H9 (cell line): Measurements from ENCODE around the gene HCRTR1. TPM values are rescaled to one million over a fixed set of nuclear protein-coding genes. Genes with fewer than 3 reads are reported as not detected.

ENCODE experiments used
- DNase-seq: peaks from one replicate; pipeline ENCODE4 v3.0.0-alpha.2; 2017
- H2AFZ ChIP-seq: one replicate; pipeline ENCODE4 v1.6.1; 2013; ENCODE audit warnings: mild to moderate bottlenecking, low read length, control low read depth, moderate library complexity
- H2AK5ac ChIP-seq: 2 replicates; pipeline ENCODE4 v1.6.1; 2013; ENCODE audit warnings: low read length, control low read depth, mixed read lengths; ENCODE audit not compliant: insufficient read length
- H2BK120ac ChIP-seq: one replicate; pipeline ENCODE4 v1.6.1; 2013; ENCODE audit warnings: low read depth, mild to moderate bottlenecking, low read length, control low read depth, inconsistent platforms; ENCODE audit not compliant: poor library complexity, severe bottlenecking
- H2BK12ac ChIP-seq: 2 replicates; pipeline ENCODE4 v1.6.1; 2013; ENCODE audit warnings: low read length, control low read depth, mixed read lengths, low read depth; ENCODE audit not compliant: insufficient read length
- H2BK15ac ChIP-seq: 2 replicates; pipeline ENCODE4 v1.6.1; 2013; ENCODE audit warnings: low read depth, low read length, control low read depth
- H2BK20ac ChIP-seq: one replicate; pipeline ENCODE4 v1.6.1; 2013; ENCODE audit warnings: low read depth, mild to moderate bottlenecking, low read length, control low read depth, inconsistent platforms; ENCODE audit not compliant: poor library complexity, severe bottlenecking
- H2BK5ac ChIP-seq: 2 replicates; pipeline ENCODE4 v1.6.1; 2013; ENCODE audit warnings: low read length, control low read depth, mixed read lengths; ENCODE audit not compliant: insufficient read length
- H3K14ac ChIP-seq: 2 replicates; pipeline ENCODE4 v1.6.1; 2013; ENCODE audit warnings: low read length, control low read depth; ENCODE audit not compliant: insufficient read depth
- H3K18ac ChIP-seq: 2 replicates; pipeline ENCODE4 v1.6.1; 2013; ENCODE audit warnings: low read depth, mild to moderate bottlenecking, mixed read lengths, low read length, control low read depth; ENCODE audit not compliant: insufficient read length
- H3K23ac ChIP-seq: 2 replicates; pipeline ENCODE4 v1.6.1; 2013; ENCODE audit warnings: low read length, control low read depth, mixed read lengths, low read depth; ENCODE audit not compliant: insufficient read length
- H3K23me2 ChIP-seq: 2 replicates; pipeline ENCODE4 v1.6.1; 2013; ENCODE audit warnings: low read depth, mild to moderate bottlenecking, mixed read lengths, low read length, control low read depth; ENCODE audit not compliant: insufficient read length, poor library complexity, severe bottlenecking
- H3K27ac ChIP-seq: 2 replicates; pipeline ENCODE4 v1.5.1; 2013; ENCODE audit warnings: low read length, control low read depth, mixed read lengths, low read depth; ENCODE audit not compliant: insufficient read length
- H3K27me3 ChIP-seq: 2 replicates; pipeline ENCODE4 v1.6.1; 2013; ENCODE audit warnings: low read length, control low read depth, inconsistent platforms; ENCODE audit not compliant: insufficient read depth
- H3K4ac ChIP-seq: 2 replicates; pipeline ENCODE4 v1.6.1; 2013; ENCODE audit warnings: low read depth, mild to moderate bottlenecking, control low read depth, inconsistent platforms, low read length, moderate library complexity
- H3K4me1 ChIP-seq: 2 replicates; pipeline ENCODE4 v1.6.1; 2013; ENCODE audit warnings: low read length, control low read depth, inconsistent platforms; ENCODE audit not compliant: insufficient read depth
- H3K4me2 ChIP-seq: 2 replicates; pipeline ENCODE4 v1.6.1; 2013; ENCODE audit warnings: low read length, control low read depth, mixed read lengths; ENCODE audit not compliant: insufficient read length, insufficient read depth
- H3K56ac ChIP-seq: 2 replicates; pipeline ENCODE4 v1.6.1; 2013; ENCODE audit warnings: low read depth, mild to moderate bottlenecking, mixed read lengths, low read length, control low read depth; ENCODE audit not compliant: insufficient read length
- H3K79me1 ChIP-seq: 2 replicates; pipeline ENCODE4 v1.6.1; 2013; ENCODE audit warnings: low read depth, mild to moderate bottlenecking, moderate library complexity, low read length, control low read depth, inconsistent platforms; ENCODE audit not compliant: insufficient read depth, poor library complexity, severe bottlenecking
- H3K79me2 ChIP-seq: 2 replicates; pipeline ENCODE4 v1.6.1; 2013; ENCODE audit warnings: low read length, control low read depth, inconsistent platforms; ENCODE audit not compliant: insufficient read depth
- H3K9ac ChIP-seq: 2 replicates; pipeline ENCODE4 v1.6.1; 2013; ENCODE audit warnings: low read length, control low read depth, mixed read lengths; ENCODE audit not compliant: insufficient read length; ENCODE audit errors: extremely low read depth
- H3K9me3 ChIP-seq: one replicate; pipeline ENCODE4 v1.6.1; 2013; ENCODE audit warnings: low read depth, low read length, inconsistent platforms; ENCODE audit not compliant: control insufficient read depth
- H3T11ph ChIP-seq: one replicate; pipeline ENCODE4 v1.6.1; 2013; ENCODE audit warnings: mild to moderate bottlenecking, low read length, control low read depth, inconsistent platforms
- H4K20me1 ChIP-seq: one replicate; pipeline ENCODE4 v1.6.1; 2013; ENCODE audit not compliant: control insufficient read depth, insufficient read length, insufficient read depth
- H4K5ac ChIP-seq: 2 replicates; pipeline ENCODE4 v1.6.1; 2013; ENCODE audit warnings: low read depth, mild to moderate bottlenecking, mixed read lengths, low read length, control low read depth; ENCODE audit not compliant: insufficient read length
- H4K8ac ChIP-seq: replicated peaks from 2 replicates; pipeline ENCODE4 v1.6.1; 2013; ENCODE audit warnings: low read length, control low read depth, mixed read lengths, low read depth; ENCODE audit not compliant: insufficient read length
- H4K91ac ChIP-seq: 2 replicates; pipeline ENCODE4 v1.6.1; 2013; ENCODE audit warnings: low read depth, mild to moderate bottlenecking, moderate library complexity, mixed read lengths, low read length, control low read depth; ENCODE audit not compliant: insufficient read length
- H3K27ac Mint-ChIP-seq, 3 experiments: 2 replicates in 2 of 3; 3 replicates in 1 of 3; pipeline ENCODE4 v1.8.0; 2020 to 2021; ENCODE audit warnings: mixed read lengths in 3 of 3, mild to moderate bottlenecking in 1 of 3, moderate library complexity in 1 of 3
- H3K27me3 Mint-ChIP-seq: 2 replicates; pipeline ENCODE4 v1.8.0; 2021; ENCODE audit warnings: low read depth, mild to moderate bottlenecking, moderate library complexity, mixed read lengths
- H3K36me3 Mint-ChIP-seq, 3 experiments: 2 replicates in 2 of 3; 3 replicates in 1 of 3; pipeline ENCODE4 v1.8.0; 2020 to 2021; ENCODE audit warnings: low read depth in 3 of 3, mixed read lengths in 3 of 3; ENCODE audit not compliant: insufficient read depth in 1 of 3
- H3K4me1 Mint-ChIP-seq, 2 experiments: 2 replicates each; pipeline ENCODE4 v1.8.0; 2020; ENCODE audit warnings: mixed read lengths in 2 of 2
- H3K4me3 Mint-ChIP-seq, 2 experiments: 2 replicates in 1 of 2; 3 replicates in 1 of 2; pipeline ENCODE4 v1.8.0; 2020 to 2021; ENCODE audit warnings: mild to moderate bottlenecking in 2 of 2, mixed read lengths in 2 of 2, moderate library complexity in 1 of 2
- H3K9me3 Mint-ChIP-seq, 2 experiments: 2 replicates in 1 of 2; 3 replicates in 1 of 2; pipeline ENCODE4 v1.8.0; 2020; ENCODE audit warnings: mild to moderate bottlenecking in 2 of 2, mixed read lengths in 2 of 2, moderate library complexity in 1 of 2
- WGBS: extraction: QIAGEN DNeasy Blood & Tissue Kit; methylation state at CpG from one replicate; pipeline ENCODE4 v1.1.7; 2013; ENCODE audit warnings: missing lambda C conversion rate, low lambda C conversion rate, mixed read lengths; ENCODE audit not compliant: insufficient read length; ENCODE audit errors: extremely low coverage; 5-methylcytosine and 5-hydroxymethylcytosine counted together
- total RNA-seq: library from RNA; stranded (reverse); gene quantifications from 2 replicates; pipeline ENCODE4 v1.2.1, GENCODE V29; 2021
- TF ChIP-seq, protein P1 (sequence below): fragments of 200-600 bp; sonication (generic); conservative IDR thresholded peaks from 3 replicates; pipeline ENCODE4 v1.8.0; 2021; ENCODE audit warnings: antibody characterized with exemption, mild to moderate bottlenecking

HCRTR1 gene
- total RNA-seq, 1 experiment from 2014 or later: not detected

DNA sequence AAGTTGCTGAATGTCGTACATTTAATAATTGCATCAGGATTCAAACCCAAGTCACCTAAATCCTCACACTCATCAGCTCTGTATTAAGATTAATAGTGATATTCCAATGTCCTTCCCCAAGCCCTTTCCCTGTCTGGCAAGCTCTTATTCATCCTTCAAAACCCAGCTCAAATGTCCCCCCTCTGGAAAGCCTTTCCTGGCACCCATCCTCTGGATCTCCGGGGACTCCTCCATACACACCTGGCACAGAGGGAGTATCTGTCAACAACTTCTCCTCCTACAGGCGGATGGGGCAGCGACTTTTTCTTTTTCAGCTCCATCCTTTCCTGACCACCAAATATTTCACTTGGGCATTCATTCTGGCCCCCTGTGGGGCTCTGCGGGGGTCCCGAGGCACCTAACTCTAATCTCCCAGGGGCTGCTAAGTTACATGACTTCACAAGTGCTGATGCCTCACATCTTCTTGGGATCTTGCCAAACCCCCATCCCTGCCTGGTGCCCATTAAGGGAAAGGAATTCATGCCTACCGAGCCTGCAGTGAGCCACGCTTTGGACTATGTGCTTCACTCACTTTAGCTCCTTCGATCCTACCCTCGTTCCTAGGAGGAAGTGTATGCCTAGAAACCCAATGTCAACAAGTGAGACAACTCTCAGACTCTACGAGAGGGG, 25.9 kb upstream of the HCRTR1 start:
- Mint-ChIP-seq H3K27me3 (peaks cover 34% of the 10 kb centered on the region), H3K36me3 (no peaks in the 10 kb centered on the region; a peak in 1 of 7 replicates), H3K4me3 (no peak overlapping the region; a peak in 1 of 5 replicates), H3K27ac (no peak overlapping the region), H3K4me1 (peaks cover 21 to 22% of the 10 kb centered on the region in 2 experiments), H3K9me3 (no peaks in the 10 kb centered on the region)
- Histone ChIP-seq H3K56ac (no peak overlapping the region), H3K4me2 (no peak overlapping the region), H2BK5ac (no peak overlapping the region), H2BK15ac (no peak overlapping the region), H3K14ac (no peak overlapping the region), H3K79me2 (no peaks in the 10 kb centered on the region), H3K9me3 (no peaks in the 10 kb centered on the region), H3K4ac (no peak overlapping the region), H4K91ac (no peak overlapping the region), H3K23ac (no peak overlapping the region), H3K4me1 (no peaks in the 10 kb centered on the region), H4K20me1 (no peaks in the 10 kb centered on the region), H3K27ac (no peak overlapping the region), H4K8ac (no peak overlapping the region), H2BK120ac (no peak overlapping the region), H3K23me2 (no peaks in the 10 kb centered on the region), H2AK5ac (no peak overlapping the region), H3K27me3 (no peaks in the 10 kb centered on the region), H3K18ac (no peak overlapping the region), H2BK20ac (no peak overlapping the region), H2AFZ (no peak overlapping the region), H3K79me1 (no peaks in the 10 kb centered on the region), H2BK12ac (no peak overlapping the region), H4K5ac (no peak overlapping the region), H3T11ph (no peak overlapping the region), H3K9ac (no peak overlapping the region)
- WGBS: no CpG with 5 or more reads among the region's 11 CpGs
- TF ChIP-seq, protein P1, sequence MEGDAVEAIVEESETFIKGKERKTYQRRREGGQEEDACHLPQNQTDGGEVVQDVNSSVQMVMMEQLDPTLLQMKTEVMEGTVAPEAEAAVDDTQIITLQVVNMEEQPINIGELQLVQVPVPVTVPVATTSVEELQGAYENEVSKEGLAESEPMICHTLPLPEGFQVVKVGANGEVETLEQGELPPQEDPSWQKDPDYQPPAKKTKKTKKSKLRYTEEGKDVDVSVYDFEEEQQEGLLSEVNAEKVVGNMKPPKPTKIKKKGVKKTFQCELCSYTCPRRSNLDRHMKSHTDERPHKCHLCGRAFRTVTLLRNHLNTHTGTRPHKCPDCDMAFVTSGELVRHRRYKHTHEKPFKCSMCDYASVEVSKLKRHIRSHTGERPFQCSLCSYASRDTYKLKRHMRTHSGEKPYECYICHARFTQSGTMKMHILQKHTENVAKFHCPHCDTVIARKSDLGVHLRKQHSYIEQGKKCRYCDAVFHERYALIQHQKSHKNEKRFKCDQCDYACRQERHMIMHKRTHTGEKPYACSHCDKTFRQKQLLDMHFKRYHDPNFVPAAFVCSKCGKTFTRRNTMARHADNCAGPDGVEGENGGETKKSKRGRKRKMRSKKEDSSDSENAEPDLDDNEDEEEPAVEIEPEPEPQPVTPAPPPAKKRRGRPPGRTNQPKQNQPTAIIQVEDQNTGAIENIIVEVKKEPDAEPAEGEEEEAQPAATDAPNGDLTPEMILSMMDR: no peak
- DNase-seq: no peak
